ENCODE data around the gene RIC8B.

The RIC8B gene

DNA sequence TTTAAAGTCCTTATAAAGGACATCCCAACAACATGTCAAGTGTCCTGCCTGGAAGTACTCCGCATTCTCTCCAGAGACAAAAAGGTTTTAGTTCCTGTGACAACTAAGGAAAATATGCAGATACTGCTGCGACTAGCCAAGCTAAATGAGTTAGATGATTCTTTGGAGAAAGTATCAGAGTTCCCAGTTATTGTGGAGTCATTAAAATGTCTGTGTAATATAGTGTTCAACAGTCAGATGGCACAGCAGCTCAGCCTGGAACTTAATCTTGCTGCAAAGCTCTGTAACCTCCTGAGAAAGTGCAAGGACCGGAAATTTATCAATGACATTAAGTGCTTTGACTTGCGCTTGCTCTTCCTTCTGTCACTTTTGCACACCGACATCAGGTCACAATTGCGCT lies 40.2 kb downstream of the RIC8B start:
- DNase-seq (ENCODE audit: extremely low read depth, low read depth): no peak

GRCh38 chr12:106815741-106816140 lies 41.3 kb downstream of the RIC8B start:
- H3K4me3 ChIP-seq (replicated peaks; ENCODE audit: low read depth, low read length): no peak overlapping the region
- TF ChIP-seq CTCF (IDR thresholded peaks at IDR 0.05; ENCODE audit: low read depth, low read length, missing control alignments): no peak
- DNase-seq (ENCODE audit: extremely low read depth, low read depth): no peak

More for the DNA sequence above, 40.2 kb downstream of the RIC8B start:
- no peak for TF ChIP-seq CTCF (IDR thresholded peaks at IDR 0.05; ENCODE audit: low read depth, low read length, missing control alignments)
- H3K4me3 ChIP-seq (replicated peaks; ENCODE audit: low read depth, low read length): no peak overlapping the region

- H3K4me3 ChIP-seq (replicated peaks; ENCODE audit: low read depth, low read length): no peak overlapping the region
- no peak for DNase-seq (ENCODE audit: extremely low read depth, low read depth)
- no peak for TF ChIP-seq CTCF (IDR thresholded peaks at IDR 0.05; ENCODE audit: low read depth, low read length, missing control alignments)
These were observed 41.7 kb downstream of the RIC8B start for GRCh38 chr12:106816231-106816630.

GRCh38 chr12:106819991-106820390 lies 45.5 kb downstream of the RIC8B start:
- no peak for TF ChIP-seq CTCF (IDR thresholded peaks at IDR 0.05; ENCODE audit: low read depth, low read length, missing control alignments)
- H3K4me3 ChIP-seq (replicated peaks; ENCODE audit: low read depth, low read length): no peak overlapping the region
- DNase-seq (ENCODE audit: extremely low read depth, low read depth): no peak

DNA sequence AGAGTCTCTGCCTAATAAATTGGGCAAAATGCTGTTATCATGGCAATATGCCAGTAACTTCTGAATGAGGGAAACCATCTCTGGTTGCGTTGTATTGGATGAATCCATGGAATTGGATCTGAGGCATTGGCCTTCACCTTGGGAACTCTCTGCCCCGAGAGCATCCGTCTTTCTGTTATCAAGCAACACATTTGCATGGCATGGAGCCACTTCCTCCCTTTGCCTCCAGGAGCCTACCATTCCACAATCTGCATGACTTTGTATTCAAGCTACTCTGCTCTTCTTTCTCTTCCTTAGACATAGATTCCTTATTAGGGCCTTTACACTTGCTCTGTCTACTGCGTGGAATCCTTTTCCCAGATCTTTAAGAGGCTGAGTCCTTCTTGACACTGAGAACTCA lies 57.2 kb downstream of the RIC8B start:
- TF ChIP-seq CTCF (IDR thresholded peaks at IDR 0.05; ENCODE audit: low read depth, low read length, missing control alignments): no peak
- no peak for DNase-seq (ENCODE audit: extremely low read depth, low read depth)
- H3K4me3 ChIP-seq (replicated peaks; ENCODE audit: low read depth, low read length): no peak overlapping the region

DNA sequence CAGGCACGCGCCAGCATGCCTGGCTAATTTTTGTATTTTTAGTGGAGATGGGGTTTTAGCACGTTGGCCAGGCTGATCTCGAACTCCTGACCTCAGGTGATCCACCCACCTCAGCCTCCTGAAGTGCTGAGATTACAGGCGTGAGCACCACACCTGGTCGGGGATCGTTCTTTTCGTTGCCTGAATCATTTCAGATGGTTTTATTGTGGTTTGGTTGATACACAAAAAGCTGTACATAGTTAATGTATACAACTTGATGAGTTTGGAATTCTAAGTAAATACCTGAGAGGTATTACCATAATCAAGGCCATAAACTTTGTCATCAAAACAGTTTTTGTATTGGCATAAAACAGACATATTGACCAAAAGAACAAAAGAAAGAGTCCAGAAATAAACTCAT lies 63.3 kb downstream of the RIC8B start:
- DNase-seq (ENCODE audit: extremely low read depth, low read depth): no peak
- TF ChIP-seq CTCF (IDR thresholded peaks at IDR 0.05; ENCODE audit: low read depth, low read length, missing control alignments): no peak

GRCh38 chr12:106839333-106839732 lies 64.9 kb downstream of the RIC8B start:
- DNase-seq (ENCODE audit: extremely low read depth, low read depth): no peak
- TF ChIP-seq CTCF (IDR thresholded peaks at IDR 0.05; ENCODE audit: low read depth, low read length, missing control alignments): no peak
- no peak overlapping the region for H3K4me3 ChIP-seq (replicated peaks; ENCODE audit: low read depth, low read length)

More for the DNA sequence above, 63.3 kb downstream of the RIC8B start:
- H3K4me3 ChIP-seq (replicated peaks; ENCODE audit: low read depth, low read length): no peak overlapping the region

Data from HFF-Myc (cell line).